NT2/D1 (cell line): Measurements from ENCODE around the gene MIER2.
A peak's percentile ranks its signal among the peaks of the same experiment; 100 is the strongest.

Source experiments
- DNase-seq: peaks from one replicate; pipeline ENCODE4 v3.0.0-alpha.2; 2011; ENCODE audit warnings: low read depth, low spot score
- H3K27me3 ChIP-seq: 2 replicates; pipeline ENCODE4 v1.6.0; 2011; ENCODE audit warnings: mild to moderate bottlenecking; ENCODE audit not compliant: insufficient read length, insufficient read depth
- H3K36me3 ChIP-seq: 2 replicates; pipeline ENCODE4 v1.6.1; 2011; ENCODE audit warnings: mild to moderate bottlenecking, low read length, mixed read lengths; ENCODE audit not compliant: insufficient read depth, insufficient read length
- H3K4me1 ChIP-seq: 2 replicates; pipeline ENCODE4 v1.5.1; 2011; ENCODE audit not compliant: insufficient read depth, insufficient read length
- H3K4me3 ChIP-seq: 2 replicates; pipeline ENCODE4 v1.5.1; 2011; ENCODE audit warnings: low read depth; ENCODE audit not compliant: insufficient read length
- H3K9ac ChIP-seq: 2 replicates; pipeline ENCODE4 v1.6.0; 2011; ENCODE audit warnings: low read depth; ENCODE audit not compliant: insufficient read length
- H3K9me3 ChIP-seq: 2 replicates; pipeline ENCODE4 v1.5.1; 2011; ENCODE audit warnings: mild to moderate bottlenecking, low read length; ENCODE audit not compliant: insufficient read depth
- SUZ12 ChIP-seq: IDR thresholded peaks from 2 replicates; pipeline ENCODE4 v1.6.1; 2011; ENCODE audit not compliant: insufficient read length, insufficient read depth; ENCODE audit errors: extremely low read depth
- YY1 ChIP-seq: IDR thresholded peaks from 2 replicates; pipeline ENCODE4 v1.6.1; 2011; ENCODE audit not compliant: insufficient read length, insufficient read depth
- ZNF274 ChIP-seq: IDR thresholded peaks from 2 replicates; pipeline ENCODE4 v1.6.1; 2011; ENCODE audit warnings: mild to moderate bottlenecking, low read depth, low read length

MIER2 gene

GRCh38 chr19:351976-352625 lies 7.5 kb upstream of the MIER2 start:
- Histone ChIP-seq H3K4me3 (no peak overlapping the region), H3K4me1 (no peaks in the 10 kb centered on the region), H3K9ac (no peak overlapping the region), H3K36me3 (no peaks in the 10 kb centered on the region), H3K27me3 (no peaks in the 10 kb centered on the region), H3K9me3 (peaks cover 15% of the 10 kb centered on the region)
- no peak for DNase-seq
- TF ChIP-seq ZNF274, result no peak
- TF ChIP-seq SUZ12, result no peak
- TF ChIP-seq YY1, result no peak

- Histone ChIP-seq H3K9ac (no peak overlapping the region), H3K4me3 (no peak overlapping the region), H3K9me3 (peaks cover 11% of the 10 kb centered on the region; the same call in 1 of the 2 replicates), H3K27me3 (no peaks in the 10 kb centered on the region), H3K36me3 (peaks cover 4% of the 10 kb centered on the region), H3K4me1 (peaks cover 6% of the 10 kb centered on the region)
- no peak for TF ChIP-seq SUZ12
- no peak for TF ChIP-seq ZNF274
- TF ChIP-seq YY1, result no peak
- DNase-seq, result no peak
Observed at GRCh38 chr19:347946-348861, 3.6 kb upstream of the MIER2 start.

GRCh38 chr19:345320-345879 lies 804 bp upstream of the MIER2 start:
- Histone ChIP-seq H3K9me3 (peaks cover 11% of the 10 kb centered on the region; the same call in 1 of the 2 replicates), H3K9ac (peak overlapping the region; percentile 72), H3K4me1 (peaks cover 22% of the 10 kb centered on the region), H3K36me3 (peaks cover 32% of the 10 kb centered on the region), H3K4me3 (peak overlapping the region; percentile 51), H3K27me3 (no peaks in the 10 kb centered on the region)
- DNase-seq, result no peak
- TF ChIP-seq YY1, result no peak
- no peak for TF ChIP-seq SUZ12
- no peak for TF ChIP-seq ZNF274

- H3K27me3 ChIP-seq, result no peaks in the 10 kb centered on the region
- peak overlapping the region; percentile 47 for H3K4me3 ChIP-seq
- peaks cover 44% of the 10 kb centered on the region for H3K36me3 ChIP-seq
- H3K9me3 ChIP-seq, result peaks cover 11% of the 10 kb centered on the region; the same call in 1 of the 2 replicates
- no peak for DNase-seq
- TF ChIP-seq SUZ12, result no peak
- no peak for TF ChIP-seq YY1
- no peak for TF ChIP-seq ZNF274
- H3K4me1 ChIP-seq, result peaks cover 22% of the 10 kb centered on the region
- peak overlapping the region; percentile 59 for H3K9ac ChIP-seq
Observed at GRCh38 chr19:343941-344624, 513 bp downstream of the MIER2 start.

DNA sequence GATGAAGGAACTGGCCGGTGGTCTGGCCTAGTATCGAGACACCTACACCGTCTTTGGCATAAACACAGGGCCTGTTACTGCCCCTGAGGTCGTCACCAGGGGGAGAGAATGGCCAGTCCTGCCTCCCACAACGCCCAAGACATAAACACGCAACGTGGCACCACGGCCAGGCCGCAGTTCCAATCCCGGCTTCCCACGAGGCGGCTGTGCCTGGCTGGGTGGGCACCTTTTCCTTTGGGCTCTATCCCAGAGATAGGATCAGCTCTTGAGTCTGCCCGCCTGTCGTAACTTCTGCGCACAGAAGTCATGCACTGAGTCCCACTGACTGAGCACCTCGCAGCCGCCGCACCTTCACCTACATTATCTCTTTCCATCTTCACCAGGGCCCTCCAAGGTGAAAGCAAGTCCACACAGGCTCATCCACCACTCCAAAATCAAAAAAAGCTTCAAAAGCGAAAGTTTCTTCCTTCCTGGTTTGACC lies 1.1 kb downstream of the MIER2 start:
- Histone ChIP-seq H3K4me1 (peaks cover 22% of the 10 kb centered on the region), H3K27me3 (no peaks in the 10 kb centered on the region), H3K4me3 (peak overlapping the region; percentile 47), H3K9ac (peak overlapping the region; percentile 59), H3K9me3 (peaks cover 11% of the 10 kb centered on the region; the same call in 1 of the 2 replicates), H3K36me3 (peaks cover 45% of the 10 kb centered on the region)
- no peak for DNase-seq
- no peak for TF ChIP-seq ZNF274
- TF ChIP-seq YY1, result no peak
- TF ChIP-seq SUZ12, result no peak

GRCh38 chr19:342801-343421 lies 1.7 kb downstream of the MIER2 start:
- DNase-seq, result no peak
- peaks cover 11% of the 10 kb centered on the region; the same call in 1 of the 2 replicates for H3K9me3 ChIP-seq
- peak overlapping the region; percentile 47 for H3K4me3 ChIP-seq
- TF ChIP-seq YY1 (no peak), SUZ12 (no peak), ZNF274 (no peak)
- peaks cover 22% of the 10 kb centered on the region for H3K4me1 ChIP-seq
- peak overlapping the region; percentile 59 for H3K9ac ChIP-seq
- H3K36me3 ChIP-seq, result peaks cover 50% of the 10 kb centered on the region
- H3K27me3 ChIP-seq, result no peaks in the 10 kb centered on the region
